HG03521 (cell line): Measurements from ENCODE around the gene LEMD3.

Experiments used
- ATAC-seq: cut with Tn5 transposase; IDR thresholded peaks from one replicate; pipeline ENCODE4 v1.9.1; 2021; ENCODE audit warnings: mild to moderate bottlenecking, moderate library complexity; ENCODE audit not compliant: unreplicated experiment

The LEMD3 gene

DNA sequence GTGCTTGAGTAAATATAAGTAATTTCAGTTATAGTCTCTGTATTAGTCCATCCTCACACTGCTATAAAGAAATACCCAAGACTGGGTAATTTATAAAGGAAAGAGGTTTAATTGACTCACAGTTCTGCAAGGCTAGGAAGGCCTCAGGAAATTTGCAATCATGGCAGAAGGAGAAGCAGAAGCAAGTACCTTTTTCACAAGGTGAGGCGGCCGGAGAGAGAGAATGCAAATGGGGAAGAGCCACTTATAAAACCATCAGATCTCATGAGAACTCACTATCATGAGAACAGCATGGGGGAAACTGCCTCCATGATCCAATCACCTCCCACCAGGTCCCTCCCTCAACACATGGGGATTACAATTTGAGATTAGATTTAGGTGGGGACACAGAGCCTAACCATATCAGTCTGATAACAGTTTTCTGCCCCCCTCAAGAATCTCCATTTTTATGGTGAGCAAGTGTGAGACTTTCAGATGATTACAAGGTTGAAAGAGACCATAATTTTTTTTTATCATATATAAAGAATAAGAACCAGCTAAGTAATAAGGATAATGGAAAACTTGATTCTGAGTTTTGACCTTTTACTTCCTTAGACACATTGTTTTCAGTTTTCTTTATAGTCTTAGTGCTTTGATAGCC lies 35.6 kb downstream of the LEMD3 start:
- no peak for ATAC-seq

DNA sequence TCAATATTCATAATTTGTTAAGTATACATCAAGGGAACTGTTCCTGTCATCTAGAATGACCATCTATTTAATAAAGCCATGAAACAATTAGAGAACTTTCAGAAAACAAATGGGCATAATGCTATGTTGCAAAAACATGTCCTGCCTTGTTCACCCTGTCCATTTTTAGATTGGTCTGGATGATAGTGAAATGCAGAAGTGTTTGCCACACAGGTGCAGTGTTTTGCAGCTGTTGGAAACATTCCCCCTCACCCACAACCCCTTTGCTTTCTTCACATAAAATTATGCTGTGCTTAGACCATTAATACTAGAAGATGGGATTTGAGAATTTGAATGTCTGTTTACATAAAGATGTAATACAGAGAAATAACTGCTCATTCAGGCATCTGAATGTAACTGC lies 36.5 kb downstream of the LEMD3 start:
- peak; percentile 48 for ATAC-seq

DNA sequence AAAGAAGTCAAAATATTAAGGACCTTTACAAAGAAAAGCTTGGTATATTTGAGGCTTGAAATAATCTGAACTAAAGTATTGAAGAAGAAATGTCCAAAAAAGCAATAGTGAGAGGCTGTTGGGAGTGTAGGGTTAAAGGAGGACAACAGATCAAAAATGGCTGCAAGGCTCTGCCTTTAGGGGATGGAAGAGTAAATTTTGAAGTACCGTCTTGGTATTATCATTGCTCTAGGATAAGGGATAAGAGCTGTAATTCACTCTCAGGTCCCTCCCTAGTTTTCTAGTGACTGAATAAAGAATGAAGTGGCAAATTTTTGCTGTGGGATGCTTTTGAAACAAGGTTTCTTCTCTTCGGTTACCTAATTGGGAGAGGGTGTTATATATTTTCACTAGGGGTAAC lies 38.7 kb downstream of the LEMD3 start:
- no peak for ATAC-seq

DNA sequence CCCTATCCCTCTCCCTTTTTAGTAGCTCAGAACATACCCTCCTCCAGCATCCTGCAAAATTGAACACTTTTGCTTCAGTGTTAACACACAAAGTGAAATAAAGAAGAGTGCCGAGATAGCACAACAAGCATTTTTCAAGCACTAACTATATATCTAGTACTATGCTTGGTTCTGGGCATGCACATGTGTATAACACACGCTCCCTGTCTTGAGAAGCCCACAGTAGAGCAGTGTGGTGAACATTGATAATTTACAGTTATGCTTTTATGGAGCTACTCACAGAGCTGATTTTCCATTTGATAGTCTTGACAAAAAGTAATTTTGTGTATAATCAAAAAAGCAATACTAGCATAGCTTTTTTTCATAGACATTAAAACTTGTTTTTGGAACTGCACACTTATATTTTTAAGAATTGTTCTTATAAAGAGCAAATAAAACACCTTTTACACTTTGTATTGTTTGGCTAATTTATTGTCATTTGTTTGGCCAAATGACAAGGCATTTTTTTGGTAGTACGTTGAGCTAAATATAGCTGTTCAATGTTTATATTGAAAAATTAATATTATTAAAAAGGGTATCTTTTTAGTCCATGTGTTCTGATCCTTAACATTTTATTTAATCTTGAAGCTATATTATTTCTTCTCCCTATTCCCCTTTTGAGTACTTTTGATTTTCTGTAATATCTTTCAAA lies 39.7 kb downstream of the LEMD3 start:
- no peak for ATAC-seq

DNA sequence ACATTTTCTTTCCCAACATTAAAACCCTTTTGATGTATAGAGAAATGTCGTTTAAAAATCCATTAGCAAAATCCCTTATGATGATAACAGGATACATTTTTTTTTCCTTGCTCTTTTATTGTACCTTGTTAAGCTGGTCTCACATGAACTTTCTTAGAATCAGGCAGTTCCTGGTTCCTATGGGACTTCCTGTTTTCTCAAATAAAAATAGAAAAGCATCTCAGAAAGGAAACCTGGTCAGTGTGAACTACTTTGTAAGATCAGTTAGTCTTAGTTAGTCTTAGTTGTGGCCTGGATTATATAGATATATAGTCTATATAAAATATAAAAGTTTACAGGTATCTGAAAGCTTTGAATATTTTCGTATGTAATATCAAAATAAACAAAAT lies 40.3 kb downstream of the LEMD3 start:
- ATAC-seq: peak; percentile 57

DNA sequence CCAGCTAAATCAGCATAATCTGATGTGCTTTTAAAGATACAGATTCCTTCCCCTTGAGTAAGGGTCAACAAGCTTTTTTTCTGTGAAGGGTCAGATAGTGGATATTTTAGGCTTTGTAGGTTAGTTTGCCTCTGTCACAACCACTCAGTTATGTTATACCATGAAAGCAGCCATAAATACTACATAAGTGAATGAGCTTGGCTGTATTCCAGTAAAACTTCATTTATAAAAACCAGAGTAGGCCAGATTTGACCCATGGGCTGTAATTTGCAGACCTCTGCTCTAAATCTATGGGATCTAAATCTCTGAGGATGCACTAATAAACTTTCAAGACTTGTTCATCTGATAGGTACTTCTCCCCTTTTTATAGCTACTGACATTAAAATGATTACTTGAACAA lies 47.7 kb downstream of the LEMD3 start:
- ATAC-seq: no peak

DNA sequence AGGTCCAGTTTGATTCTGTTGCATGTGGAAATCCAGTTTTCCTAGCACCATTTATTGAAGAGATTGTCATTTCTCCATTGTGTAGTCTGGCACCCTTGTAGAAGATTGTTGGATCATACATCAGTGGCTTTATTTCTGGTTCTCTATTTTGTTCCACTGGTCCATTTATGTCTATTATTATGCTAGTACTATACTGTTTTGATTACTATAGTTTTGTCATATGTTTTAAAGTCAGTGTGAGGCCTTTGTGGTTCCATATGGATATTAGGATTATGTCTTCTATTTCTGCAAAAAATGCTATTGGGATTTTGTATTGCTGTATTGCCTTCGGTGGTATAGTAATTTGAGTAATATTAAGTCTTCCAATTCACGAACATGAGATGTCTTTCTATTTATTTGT lies 51.4 kb downstream of the LEMD3 start:
- ATAC-seq: no peak

DNA sequence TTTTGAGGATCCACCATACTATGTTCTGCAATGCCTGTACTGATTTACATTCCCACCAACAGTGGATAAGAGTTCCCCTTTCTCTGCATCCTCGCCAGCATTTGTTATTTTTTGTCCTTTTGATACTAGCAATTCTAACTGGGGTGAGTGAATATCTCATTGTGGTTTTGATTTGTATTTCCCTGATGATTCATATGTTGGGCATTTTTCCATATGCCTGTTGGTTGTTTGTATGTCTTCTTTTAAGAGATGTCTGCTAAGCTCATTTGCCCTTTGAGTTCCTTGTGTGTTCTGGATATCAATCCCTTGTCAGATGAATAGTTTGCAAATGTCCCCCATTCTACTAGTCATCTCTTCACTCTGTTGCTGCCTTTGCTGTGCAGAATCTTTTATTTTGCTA lies 60.1 kb downstream of the LEMD3 start:
- ATAC-seq: no peak

DNA sequence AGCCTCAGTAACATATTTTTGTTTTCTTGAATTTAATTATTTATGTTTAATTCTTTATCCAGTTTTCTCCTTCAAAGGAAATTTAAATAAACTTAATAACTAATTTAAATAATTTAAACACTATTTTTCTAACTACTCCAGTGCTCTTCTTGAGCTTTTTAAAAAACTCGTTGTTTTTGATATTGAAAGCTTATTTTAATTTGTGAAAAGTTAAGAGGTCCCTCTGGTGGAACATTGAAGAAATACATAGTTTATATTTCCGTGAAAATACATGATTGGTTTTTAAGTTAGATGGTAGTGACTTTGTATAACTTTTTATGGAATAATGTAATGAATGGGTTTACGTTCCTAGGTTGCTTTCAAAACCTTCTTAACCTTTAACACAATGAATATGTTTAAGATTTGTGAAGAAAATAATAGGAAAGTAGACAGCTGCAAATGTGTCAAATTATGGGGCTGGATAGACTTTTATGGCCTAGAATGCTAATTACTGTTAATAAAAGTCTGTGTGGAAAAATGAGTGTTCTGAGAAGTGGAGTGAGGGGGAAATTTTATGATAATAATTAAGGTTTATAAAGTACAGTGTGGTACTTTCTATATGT lies 63.2 kb downstream of the LEMD3 start:
- ATAC-seq: no peak

DNA sequence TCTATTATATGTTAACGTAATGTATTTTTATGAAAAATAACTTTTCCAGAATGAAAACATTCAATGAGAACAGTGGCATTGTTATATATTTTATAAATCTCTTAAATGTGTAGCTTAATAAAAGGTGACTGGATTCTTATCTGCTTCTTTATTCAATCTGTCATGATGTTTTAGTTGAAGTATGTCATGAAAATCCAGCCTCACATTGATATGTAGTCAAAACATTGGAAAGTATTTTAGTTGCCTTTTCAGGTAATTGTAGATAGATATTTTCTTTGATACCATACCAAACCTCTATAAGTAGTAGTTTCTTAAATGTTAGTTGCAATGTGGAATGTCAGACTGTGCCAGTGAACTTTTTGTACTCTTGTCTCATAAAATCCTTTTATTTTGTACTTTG lies 67.8 kb downstream of the LEMD3 start:
- ATAC-seq: no peak

DNA sequence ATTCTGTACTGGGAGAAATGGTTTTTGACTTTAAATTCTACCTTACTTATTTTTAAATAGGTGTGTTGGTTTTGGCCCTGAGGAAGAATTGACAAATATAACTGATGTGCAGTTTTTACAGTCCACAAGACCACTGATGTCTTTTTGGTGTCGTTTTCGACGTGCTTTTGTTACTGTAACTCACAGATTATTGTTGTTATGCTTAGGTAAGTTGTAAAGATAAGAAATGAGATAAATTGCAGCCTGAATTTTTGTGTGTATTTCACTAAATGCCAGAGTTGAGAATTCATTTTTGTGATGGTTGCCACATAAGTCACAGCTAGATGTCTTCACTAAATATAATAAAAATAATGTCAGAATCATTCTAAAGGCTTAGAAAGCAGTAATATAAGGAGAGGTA lies 69.2 kb downstream of the LEMD3 start:
- ATAC-seq: no peak

DNA sequence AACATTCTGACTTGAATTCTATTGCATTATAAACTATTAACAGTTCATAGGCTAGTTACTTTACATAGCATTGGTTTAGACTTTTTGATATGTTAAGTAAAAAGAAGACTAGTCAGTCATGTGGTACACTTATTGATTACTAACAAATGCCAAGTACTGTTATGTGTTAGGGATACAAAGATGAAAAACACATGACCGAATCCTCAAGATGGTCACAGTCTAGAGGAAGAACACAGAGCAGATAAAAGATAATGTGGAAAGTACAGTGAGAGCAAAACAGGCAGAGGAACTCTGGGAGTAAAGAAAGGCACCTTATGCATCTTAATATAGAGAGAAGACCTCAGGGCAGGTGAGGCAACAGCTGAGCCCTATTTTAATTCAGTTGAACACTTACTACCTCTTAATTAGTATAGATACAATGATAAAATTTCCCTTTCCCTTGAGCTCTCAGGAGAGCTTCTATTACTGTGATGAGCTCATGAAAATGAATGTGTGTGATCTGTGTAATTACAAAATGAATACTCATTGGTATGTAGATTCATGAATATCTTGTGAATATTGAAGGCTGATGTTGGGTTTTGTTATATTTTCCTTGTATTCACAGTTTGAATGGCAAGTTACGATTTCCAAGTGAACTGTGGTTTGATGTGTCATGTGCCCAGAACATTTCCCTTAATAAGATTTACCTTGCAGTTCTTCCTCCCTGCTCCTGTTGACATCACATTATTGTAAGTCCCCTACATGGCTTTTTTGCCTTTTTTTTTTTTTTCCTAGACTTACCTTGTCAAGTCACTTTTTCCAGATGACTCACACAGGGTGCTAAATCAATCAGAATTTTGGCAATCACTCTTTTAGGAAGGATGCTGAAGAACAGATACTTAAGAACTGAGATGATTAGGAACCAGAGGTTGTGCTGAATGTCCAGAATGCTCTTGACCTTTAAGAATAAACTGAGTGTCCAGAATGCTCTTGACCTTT lies 79.6 kb downstream of the LEMD3 start:
- no peak for ATAC-seq

DNA sequence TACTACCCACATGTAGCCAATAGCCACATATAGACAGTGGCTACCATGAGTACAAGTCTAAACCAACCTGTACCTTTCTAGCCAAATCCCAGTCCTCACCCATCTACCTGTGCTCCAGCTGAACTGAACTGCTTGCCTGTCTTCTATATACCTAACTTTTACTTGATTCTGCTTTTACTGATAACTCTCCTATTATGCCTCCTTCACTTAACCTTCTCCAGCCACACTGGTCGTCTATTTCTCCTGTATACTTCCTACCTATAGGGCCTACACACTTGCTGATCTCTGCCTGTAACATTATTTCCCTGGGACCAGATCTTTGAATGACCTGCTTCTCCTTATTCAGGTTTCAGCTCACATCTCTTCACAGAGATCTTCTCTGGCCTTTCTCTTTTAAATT lies 83.1 kb downstream of the LEMD3 start:
- no peak for ATAC-seq

DNA sequence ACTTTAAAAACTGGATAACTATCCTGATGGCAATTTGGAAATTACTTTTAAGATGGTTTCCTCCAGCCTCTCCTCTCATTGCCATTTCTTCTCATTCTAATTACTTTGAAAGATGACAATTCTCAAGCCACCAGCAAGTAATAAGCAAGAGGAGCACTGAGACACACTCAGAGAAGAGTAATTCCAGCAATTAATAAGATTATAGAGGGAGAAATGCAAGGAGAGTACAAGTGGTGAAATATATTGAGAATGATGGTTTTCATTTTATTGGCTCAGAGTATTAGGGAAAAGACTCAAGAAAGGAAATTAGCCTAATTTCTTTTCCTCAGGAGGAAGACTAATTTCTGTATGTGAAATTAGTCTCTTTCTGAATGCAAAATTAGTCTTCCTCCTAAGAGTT lies 88.6 kb downstream of the LEMD3 start:
- no peak for ATAC-seq

DNA sequence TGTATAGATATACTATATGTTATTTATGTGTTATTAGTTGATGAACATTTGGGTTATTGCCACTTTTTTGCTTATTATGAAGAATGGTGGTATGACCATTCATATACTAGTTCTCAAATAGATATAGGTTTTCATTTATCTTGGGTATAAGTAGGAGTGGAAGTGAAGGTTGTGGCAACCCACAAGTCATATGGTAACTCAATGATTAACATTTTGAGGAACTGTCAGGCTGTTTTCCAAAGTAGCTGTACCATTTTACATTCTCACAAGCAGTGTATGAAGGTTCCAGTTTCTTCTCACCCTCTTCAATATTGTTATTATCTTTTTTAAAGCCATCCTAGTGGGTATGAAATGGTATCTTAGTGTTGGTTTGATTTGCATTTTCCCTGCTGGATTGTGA lies 90.1 kb downstream of the LEMD3 start:
- ATAC-seq: peak; percentile 59

DNA sequence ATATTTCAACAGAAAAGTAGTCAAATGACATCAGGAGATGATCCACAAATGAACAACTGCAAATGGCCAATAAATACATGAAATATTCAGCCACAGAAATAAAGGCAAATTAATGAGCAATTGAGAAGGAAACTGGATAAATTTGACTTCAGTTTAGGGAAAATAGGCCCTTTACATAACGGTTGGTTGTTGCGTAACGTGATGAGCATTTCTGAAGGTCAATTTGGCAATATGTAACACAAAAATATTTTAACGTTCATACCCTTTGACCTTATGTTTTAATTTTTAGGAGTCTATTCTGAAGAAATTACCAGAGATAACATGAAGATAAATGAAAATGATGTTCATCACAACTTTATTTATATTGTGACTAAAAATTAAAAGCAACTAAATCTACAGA lies 94.4 kb downstream of the LEMD3 start:
- no peak for ATAC-seq

DNA sequence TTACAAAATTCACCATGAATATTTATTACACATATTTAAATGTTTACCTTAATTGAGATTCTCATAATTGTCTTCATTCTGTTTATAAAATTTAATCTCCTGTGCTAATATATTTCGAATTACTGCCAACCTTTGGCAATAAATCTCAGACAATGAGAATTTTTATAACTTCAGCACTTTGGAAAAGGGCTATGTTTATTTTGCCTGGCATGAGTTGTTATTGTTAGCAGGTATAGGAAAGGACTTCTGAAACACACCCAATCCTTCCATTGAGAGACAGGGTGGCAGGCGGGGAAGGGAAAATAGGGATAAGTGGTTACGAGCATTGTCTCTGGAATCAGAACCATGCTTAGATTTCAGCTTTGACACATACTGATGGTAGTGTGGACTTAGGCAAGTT lies 97.0 kb downstream of the LEMD3 start:
- ATAC-seq: no peak

DNA sequence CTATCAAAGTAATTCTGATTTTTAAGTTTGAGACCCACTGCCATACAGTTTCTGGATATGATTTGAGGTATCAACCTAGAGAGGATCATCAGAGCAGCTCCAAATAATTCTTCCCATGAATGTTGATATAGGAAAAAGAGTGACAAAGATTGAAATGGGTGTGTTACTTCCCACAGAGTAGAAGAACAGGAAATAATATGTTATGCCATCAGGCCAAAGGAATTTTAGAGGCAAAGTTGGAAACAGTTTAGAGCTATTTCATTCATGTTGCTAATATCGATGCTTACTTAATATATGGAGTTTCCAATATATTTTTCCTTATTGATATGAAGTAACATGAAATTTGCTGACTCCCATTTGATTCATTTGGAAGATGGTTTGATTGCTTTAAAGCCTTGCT lies 100.2 kb downstream of the LEMD3 start:
- ATAC-seq: no peak

DNA sequence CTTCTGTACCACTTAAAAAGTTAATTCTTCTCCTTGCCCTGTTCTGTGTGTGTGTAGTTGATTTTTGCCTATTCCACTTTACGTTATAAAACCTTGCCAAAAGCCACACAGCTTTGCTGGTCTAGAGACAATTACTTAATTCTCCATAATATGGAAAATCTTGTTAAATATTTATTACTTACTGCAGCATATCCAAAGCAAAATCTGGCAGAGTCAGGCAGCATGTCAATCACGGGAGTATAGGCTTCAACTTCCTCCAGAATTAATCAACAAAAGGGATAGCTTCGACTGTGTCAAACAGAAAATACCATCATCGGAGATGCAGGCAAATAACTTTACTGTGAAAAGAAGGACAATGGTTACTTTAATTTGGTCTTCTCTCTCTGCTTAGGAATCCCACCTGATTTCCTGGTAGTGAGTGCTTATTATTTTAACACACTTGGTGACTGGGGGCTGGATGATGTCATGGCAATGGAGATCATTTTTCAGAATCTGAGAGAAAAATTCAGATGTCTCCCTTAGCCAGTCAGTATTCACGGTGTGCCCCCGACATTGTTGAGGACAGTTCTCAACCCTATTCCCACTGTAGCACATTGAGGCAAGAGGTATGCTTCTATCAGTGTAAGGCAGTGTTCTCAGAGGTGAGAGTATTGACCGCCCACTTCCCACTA lies 105.4 kb downstream of the LEMD3 start:
- no peak for ATAC-seq

DNA sequence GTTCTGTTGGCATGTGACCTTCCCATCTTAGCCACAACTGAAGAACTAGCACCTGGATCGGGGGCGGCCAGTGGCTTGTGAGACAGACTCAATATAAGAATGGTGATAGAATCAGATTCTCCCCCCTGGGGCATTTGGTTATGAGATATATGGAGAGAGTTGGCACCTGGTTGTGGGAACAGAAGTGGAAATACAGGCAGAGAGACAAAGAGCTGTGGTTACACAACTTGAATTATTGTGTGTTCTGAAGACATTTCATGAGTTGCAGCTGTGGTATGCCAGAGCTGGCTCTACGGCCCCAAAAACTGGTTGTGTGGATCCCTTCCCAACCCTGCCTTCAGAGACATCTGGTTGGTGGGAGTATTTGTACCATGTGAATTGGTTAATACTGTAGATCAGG lies 106.2 kb downstream of the LEMD3 start:
- ATAC-seq: no peak
